Kidney (tissue), 14 donors: ENCODE data around the gene NR5A1. TPM values are rescaled to one million over a fixed set of nuclear protein-coding genes. Genes with fewer than 3 reads are reported as not detected.

Experiments
- DNase-seq, 5 donors: peaks; one replicate each; pipeline ENCODE4 v3.0.0-alpha.2; 2013 to 2020
- FAIRE-seq: peaks from 2 replicates; lab custom pipeline; 2012; peaks lifted over from hg19 to GRCh38; lab: Jason Lieb, UNC
- H3K27ac ChIP-seq, 2 donors: one replicate each; pipeline ENCODE4 v1.7.0; 2013; ENCODE audit warnings: low read depth in 2 of 2, low read length in 2 of 2, inconsistent platforms in 1 of 2
- H3K27me3 ChIP-seq: one replicate; pipeline ENCODE4 v1.7.1; 2013; ENCODE audit warnings: low read length, inconsistent platforms; ENCODE audit not compliant: control insufficient read depth, insufficient read depth
- H3K36me3 ChIP-seq, 3 donors: one replicate each; pipeline versions ENCODE4 v1.7.0 to v1.7.1; 2013; ENCODE audit warnings: low read length in 3 of 3, control low read depth in 1 of 3, inconsistent platforms in 1 of 3; ENCODE audit not compliant: insufficient read depth in 3 of 3, control insufficient read depth in 2 of 3
- H3K4me1 ChIP-seq, 3 donors: one replicate each; pipeline versions ENCODE4 v1.7.0 to v1.7.1; 2013; ENCODE audit warnings: low read length in 3 of 3, inconsistent platforms in 1 of 3, low read depth in 1 of 3; ENCODE audit not compliant: control insufficient read depth in 2 of 3, insufficient read depth in 2 of 3
- H3K4me3 ChIP-seq, 3 donors: one replicate each; pipeline versions ENCODE4 v1.7.0 to v1.8.1; 2013; ENCODE audit warnings: low read length in 3 of 3, control low read depth in 1 of 3, inconsistent platforms in 1 of 3
- H3K9ac ChIP-seq, 3 donors: one replicate each; pipeline versions ENCODE4 v1.7.0 to v1.7.1; 2013; ENCODE audit warnings: low read length in 3 of 3, control low read depth in 1 of 3, inconsistent platforms in 1 of 3
- H3K9me3 ChIP-seq, 3 donors: one replicate each; pipeline versions ENCODE4 v1.7.0 to v1.7.1; 2013; ENCODE audit warnings: low read length in 3 of 3, control low read depth in 1 of 3, inconsistent platforms in 1 of 3; ENCODE audit not compliant: control insufficient read depth in 2 of 3, insufficient read depth in 1 of 3
- intact Hi-C: fragments of 100-400 bp; cut with DNase I; formaldehyde crosslinking; loops from one replicate; pipeline ENCODE4 v1.11.1; 2022
- polyA plus RNA-seq: library from polyadenylated mRNA; stranded (reverse); fragments of 350-450 nt; fragmentation: Illumina TruSeq; extraction: RNeasy Lipid Tissue Mini Kit (QIAGEN cat#74804); gene quantifications from one replicate; pipeline ENCODE4 v1.2.3, GENCODE V29; 2014; ENCODE audit warnings: low read depth, low replicate concordance; ENCODE audit not compliant: insufficient read depth
- total RNA-seq: library from RNA; stranded (reverse); fragmentation: NEBNext Ultra II Directional; extraction: Animal tissue kit (Norgen Biotek cat#: 25700); gene quantifications from one replicate; pipeline ENCODE4 v1.2.1, GENCODE V29; 2021
- TF ChIP-seq, protein P1 (sequence below): IDR thresholded peaks from 3 replicates; pipeline ENCODE4 v1.5.1; 2012; ENCODE audit warnings: mild to moderate bottlenecking, moderate library complexity, borderline replicate concordance; ENCODE audit not compliant: insufficient read depth; ENCODE audit errors: extremely low read depth
- donor health status: control.
- donor health status: control.
- donor health status: control.
- donor health status: control.
- donor health status: control.
- donor health status: DM: yes; HTN: yes; CAD: no.
- donor health status: Normal renal cell carcinoma (clear cell type).

The NR5A1 gene
- total and polyA plus RNA-seq, 2 donors from 2014 or later: not detected

GRCh38 chr9:124500028-124500795 is 7.0 kb downstream of the NR5A1 start:
- no peak overlapping the region for H3K9ac ChIP-seq
- no peaks in the 10 kb centered on the region for H3K4me1 ChIP-seq
- TF ChIP-seq, protein P1, sequence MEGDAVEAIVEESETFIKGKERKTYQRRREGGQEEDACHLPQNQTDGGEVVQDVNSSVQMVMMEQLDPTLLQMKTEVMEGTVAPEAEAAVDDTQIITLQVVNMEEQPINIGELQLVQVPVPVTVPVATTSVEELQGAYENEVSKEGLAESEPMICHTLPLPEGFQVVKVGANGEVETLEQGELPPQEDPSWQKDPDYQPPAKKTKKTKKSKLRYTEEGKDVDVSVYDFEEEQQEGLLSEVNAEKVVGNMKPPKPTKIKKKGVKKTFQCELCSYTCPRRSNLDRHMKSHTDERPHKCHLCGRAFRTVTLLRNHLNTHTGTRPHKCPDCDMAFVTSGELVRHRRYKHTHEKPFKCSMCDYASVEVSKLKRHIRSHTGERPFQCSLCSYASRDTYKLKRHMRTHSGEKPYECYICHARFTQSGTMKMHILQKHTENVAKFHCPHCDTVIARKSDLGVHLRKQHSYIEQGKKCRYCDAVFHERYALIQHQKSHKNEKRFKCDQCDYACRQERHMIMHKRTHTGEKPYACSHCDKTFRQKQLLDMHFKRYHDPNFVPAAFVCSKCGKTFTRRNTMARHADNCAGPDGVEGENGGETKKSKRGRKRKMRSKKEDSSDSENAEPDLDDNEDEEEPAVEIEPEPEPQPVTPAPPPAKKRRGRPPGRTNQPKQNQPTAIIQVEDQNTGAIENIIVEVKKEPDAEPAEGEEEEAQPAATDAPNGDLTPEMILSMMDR: no peak
- H3K36me3 ChIP-seq: no peaks in the 10 kb centered on the region
- FAIRE-seq (no peak), DNase-seq (peak in 1 of 5 donors; percentile 70)
- no peaks in the 10 kb centered on the region for H3K9me3 ChIP-seq
- H3K4me3 ChIP-seq: no peak overlapping the region
- intact Hi-C loops: no loop called here
- no peak overlapping the region for H3K27ac ChIP-seq
- H3K27me3 ChIP-seq: peaks cover 25% of the 10 kb centered on the region

GRCh38 chr9:124499216-124499615 is 8.0 kb downstream of the NR5A1 start:
- TF ChIP-seq, protein P1: no peak
- DNase-seq (no peak), FAIRE-seq (no peak)
- Histone ChIP-seq H3K4me3 (no peak overlapping the region), H3K9ac (no peak overlapping the region), H3K9me3 (no peaks in the 10 kb centered on the region), H3K36me3 (no peaks in the 10 kb centered on the region), H3K27me3 (peaks cover 23% of the 10 kb centered on the region), H3K4me1 (no peaks in the 10 kb centered on the region), H3K27ac (no peak overlapping the region)
- intact Hi-C loops: no loop called here

DNA sequence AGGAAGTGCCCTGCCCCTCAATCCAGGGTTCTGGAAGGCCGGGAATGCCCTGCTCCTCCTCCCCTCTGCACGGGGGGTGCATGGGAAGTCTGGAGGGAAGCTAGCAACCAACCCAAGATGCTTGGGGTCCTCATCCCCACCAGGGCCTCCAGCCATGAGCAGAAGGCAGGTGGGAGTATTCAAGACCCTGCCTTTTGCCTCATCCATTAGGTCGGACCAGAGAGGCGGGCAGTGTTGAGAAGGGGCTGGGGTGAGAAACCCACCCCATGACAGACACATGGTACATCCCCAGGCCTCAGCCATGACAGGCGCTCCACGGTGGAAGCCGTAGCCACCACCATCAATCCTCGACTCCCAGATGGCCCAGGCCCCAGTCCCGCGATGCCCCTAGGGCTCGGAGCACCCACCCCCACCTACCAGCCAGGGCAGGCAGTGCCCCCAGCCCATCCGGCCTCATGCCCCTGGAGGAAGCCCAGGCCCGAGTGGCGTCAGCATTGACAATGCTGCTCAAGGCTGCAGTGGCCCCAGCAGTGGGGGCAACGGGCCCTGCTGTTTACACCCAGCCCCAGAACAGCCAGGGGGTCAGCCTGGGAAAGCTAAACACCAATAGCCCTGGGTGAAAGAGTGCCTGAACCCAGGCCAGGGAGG is 8.6 kb downstream of the NR5A1 start:
- DNase-seq (peak in 1 of 5 donors; percentile 49), FAIRE-seq (no peak)
- intact Hi-C loops: no loop called here
- TF ChIP-seq, protein P1: no peak
- Histone ChIP-seq H3K27me3 (peaks cover 18% of the 10 kb centered on the region), H3K36me3 (no peaks in the 10 kb centered on the region), H3K9me3 (no peaks in the 10 kb centered on the region), H3K27ac (no peak overlapping the region), H3K9ac (no peak overlapping the region), H3K4me1 (no peaks in the 10 kb centered on the region), H3K4me3 (no peak overlapping the region)
